22Rv1 (cell line): Measurements from ENCODE around the gene TJP3.
A peak's percentile ranks its signal among the peaks of the same experiment; 100 is the strongest.

Experiments used
- H3K27ac ChIP-seq: fragments of 450-650 bp; 2 replicates; pipeline ENCODE4 v1.5.1; 2017
- ZFX ChIP-seq: fragments of 450-650 bp; IDR thresholded peaks from 2 replicates; pipeline ENCODE4 v1.6.1; 2017; ENCODE audit warnings: antibody characterized with exemption, borderline replicate concordance
- TF ChIP-seq, protein P1 (sequence below): fragments of 450-650 bp; IDR thresholded peaks from 2 replicates; pipeline ENCODE4 v1.5.1; 2017; ENCODE audit warnings: mild to moderate bottlenecking

TJP3 gene, protein sequence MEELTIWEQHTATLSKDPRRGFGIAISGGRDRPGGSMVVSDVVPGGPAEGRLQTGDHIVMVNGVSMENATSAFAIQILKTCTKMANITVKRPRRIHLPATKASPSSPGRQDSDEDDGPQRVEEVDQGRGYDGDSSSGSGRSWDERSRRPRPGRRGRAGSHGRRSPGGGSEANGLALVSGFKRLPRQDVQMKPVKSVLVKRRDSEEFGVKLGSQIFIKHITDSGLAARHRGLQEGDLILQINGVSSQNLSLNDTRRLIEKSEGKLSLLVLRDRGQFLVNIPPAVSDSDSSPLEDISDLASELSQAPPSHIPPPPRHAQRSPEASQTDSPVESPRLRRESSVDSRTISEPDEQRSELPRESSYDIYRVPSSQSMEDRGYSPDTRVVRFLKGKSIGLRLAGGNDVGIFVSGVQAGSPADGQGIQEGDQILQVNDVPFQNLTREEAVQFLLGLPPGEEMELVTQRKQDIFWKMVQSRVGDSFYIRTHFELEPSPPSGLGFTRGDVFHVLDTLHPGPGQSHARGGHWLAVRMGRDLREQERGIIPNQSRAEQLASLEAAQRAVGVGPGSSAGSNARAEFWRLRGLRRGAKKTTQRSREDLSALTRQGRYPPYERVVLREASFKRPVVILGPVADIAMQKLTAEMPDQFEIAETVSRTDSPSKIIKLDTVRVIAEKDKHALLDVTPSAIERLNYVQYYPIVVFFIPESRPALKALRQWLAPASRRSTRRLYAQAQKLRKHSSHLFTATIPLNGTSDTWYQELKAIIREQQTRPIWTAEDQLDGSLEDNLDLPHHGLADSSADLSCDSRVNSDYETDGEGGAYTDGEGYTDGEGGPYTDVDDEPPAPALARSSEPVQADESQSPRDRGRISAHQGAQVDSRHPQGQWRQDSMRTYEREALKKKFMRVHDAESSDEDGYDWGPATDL

DNA sequence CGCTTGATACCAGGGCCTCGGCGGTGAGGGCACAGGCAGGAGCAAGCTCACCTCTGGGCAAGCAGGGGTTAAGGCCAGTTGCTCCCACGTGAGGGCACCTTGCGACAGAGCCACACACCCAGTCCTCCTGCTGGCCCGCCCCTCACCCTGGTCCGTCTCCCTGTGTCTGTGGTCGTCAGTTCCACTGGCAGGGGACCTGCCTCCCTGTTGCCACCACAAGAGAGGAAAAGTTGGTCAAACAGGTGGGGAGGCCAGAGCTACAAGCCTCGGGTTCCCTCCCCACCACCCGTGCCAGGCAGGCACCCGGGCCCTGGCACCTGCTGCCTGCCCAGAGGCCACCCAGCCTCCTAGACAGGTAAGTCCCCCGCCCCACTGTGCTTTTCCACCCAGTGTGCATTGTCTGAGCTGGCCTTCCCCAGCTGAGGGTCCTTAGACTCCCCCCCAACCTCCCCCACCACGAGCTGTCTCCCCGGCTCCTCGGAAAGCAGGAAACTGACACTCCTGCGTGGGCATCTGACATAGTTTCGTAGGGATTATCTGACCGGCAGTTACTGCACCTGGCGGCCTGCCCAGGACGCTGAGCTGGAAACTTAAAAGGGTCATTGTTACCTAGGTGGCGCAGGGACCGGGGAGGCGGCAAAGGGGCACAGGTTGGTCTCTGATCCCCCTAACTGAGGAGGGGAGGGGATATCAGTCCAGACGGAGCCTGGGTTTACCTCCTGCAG lies at the start of gene TJP3:
TSS of gene TJP3 (plus strand) at position 178 of the 725 bp plus-strand sequence. CDS start 20,049 bp downstream, outside the sequence.
- peak within 1 kb of the TSS; percentile 42 for H3K27ac ChIP-seq
- TF ChIP-seq ZFX: no peak
- TF ChIP-seq, protein P1, sequence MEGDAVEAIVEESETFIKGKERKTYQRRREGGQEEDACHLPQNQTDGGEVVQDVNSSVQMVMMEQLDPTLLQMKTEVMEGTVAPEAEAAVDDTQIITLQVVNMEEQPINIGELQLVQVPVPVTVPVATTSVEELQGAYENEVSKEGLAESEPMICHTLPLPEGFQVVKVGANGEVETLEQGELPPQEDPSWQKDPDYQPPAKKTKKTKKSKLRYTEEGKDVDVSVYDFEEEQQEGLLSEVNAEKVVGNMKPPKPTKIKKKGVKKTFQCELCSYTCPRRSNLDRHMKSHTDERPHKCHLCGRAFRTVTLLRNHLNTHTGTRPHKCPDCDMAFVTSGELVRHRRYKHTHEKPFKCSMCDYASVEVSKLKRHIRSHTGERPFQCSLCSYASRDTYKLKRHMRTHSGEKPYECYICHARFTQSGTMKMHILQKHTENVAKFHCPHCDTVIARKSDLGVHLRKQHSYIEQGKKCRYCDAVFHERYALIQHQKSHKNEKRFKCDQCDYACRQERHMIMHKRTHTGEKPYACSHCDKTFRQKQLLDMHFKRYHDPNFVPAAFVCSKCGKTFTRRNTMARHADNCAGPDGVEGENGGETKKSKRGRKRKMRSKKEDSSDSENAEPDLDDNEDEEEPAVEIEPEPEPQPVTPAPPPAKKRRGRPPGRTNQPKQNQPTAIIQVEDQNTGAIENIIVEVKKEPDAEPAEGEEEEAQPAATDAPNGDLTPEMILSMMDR: peak; percentile 21; the same call in 1 of the 2 replicates

DNA sequence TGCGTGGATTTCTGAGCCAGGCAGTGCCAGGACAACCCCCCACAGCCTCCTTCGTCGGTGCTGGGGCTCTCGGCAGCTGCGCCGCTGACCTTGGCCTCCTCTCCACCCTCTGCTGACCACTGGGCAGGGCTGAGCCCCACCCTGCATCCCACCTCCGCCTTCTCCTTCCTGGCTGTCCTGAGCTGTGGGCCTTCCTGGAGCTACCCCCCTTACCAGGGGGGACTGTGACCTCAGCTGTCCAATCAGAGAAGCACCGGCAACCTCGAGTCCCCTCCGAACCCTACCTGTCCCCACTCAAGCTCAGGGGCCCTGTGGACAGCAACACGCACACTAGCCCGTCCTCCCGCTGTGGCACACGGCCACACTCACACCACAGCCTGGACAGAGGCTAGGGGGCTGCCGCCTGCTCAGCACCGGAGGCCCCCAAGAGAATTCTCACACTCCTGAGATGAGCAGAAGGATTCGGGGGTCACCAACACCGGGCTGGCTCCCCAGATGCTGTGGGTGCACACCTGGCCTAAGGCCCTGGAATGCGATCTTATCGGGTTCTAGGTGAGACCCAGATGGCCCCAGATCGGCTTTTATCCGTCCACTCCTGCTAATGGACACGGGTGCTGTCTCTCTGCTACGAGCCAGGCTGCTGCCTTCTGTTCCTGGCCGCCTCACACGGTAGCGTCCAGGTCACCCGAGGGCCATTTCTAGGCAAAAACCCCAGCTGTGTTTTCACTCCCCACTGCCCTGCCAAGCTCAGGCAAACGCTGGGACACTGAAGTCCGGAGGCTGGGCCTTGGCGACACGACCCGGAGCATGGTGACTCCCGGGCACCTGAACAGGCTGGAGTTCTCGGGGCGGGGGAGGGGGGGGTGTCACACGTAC lies 49.1 kb upstream of the TJP3 start:
- no peak overlapping the region for H3K27ac ChIP-seq
- TF ChIP-seq ZFX: no peak
- TF ChIP-seq, protein P1: no peak

DNA sequence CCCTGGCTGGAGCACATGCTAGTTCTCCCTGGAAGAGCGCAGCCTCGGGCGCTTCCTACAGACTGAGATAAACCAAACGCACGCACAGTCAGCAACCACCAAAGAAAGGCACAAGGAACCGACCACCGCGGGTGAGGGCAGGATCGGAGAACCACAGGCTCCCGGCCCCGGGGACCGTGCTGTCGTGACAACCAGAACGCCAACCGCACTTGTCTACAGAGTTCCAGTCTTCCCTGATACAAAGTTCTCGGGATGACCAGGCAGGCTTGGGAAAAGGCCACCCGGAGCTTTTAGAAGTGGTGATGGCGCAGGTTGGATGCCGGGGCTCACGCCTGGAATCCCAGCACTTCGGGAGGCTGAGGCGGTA lies 48.5 kb upstream of the TJP3 start:
- H3K27ac ChIP-seq: no peak overlapping the region
- TF ChIP-seq, protein P1: no peak
- TF ChIP-seq ZFX: no peak

DNA sequence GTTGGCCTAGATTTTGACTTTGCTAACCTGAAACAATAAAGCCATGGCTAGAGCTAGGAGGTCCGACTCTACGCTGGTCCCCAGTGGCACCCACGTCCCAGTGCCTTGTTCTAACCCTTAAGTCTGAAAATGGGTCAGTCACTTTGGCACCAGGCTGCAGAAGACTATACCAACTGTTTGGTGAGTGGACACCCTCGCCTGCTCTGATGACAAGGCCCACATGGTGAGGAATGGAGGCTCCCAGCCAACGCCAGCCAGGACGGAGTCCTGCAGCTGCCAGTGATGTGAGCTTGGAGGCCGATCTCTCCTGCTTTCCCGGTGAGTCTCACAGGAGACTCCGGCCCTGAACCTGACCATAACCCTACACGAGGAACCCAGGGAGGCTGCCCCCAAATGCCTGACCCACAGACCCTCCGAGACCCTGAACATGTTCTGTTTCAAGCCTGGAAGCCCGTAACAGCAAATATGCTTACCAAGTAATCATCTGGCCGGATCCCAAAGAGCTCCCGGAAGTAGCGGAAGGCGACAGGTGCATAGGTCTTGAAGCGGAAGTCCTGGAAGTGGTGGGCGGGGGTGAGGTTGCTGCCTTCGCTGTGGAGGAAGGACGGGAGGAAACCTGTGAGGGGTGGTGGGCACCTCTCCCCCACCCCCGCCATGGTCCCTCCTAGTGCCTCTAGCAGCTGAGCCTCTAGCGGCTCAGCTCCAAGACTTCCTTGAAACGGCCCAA lies 47.5 kb upstream of the TJP3 start:
- no peak for TF ChIP-seq ZFX
- TF ChIP-seq, protein P1: no peak
- no peak overlapping the region for H3K27ac ChIP-seq

DNA sequence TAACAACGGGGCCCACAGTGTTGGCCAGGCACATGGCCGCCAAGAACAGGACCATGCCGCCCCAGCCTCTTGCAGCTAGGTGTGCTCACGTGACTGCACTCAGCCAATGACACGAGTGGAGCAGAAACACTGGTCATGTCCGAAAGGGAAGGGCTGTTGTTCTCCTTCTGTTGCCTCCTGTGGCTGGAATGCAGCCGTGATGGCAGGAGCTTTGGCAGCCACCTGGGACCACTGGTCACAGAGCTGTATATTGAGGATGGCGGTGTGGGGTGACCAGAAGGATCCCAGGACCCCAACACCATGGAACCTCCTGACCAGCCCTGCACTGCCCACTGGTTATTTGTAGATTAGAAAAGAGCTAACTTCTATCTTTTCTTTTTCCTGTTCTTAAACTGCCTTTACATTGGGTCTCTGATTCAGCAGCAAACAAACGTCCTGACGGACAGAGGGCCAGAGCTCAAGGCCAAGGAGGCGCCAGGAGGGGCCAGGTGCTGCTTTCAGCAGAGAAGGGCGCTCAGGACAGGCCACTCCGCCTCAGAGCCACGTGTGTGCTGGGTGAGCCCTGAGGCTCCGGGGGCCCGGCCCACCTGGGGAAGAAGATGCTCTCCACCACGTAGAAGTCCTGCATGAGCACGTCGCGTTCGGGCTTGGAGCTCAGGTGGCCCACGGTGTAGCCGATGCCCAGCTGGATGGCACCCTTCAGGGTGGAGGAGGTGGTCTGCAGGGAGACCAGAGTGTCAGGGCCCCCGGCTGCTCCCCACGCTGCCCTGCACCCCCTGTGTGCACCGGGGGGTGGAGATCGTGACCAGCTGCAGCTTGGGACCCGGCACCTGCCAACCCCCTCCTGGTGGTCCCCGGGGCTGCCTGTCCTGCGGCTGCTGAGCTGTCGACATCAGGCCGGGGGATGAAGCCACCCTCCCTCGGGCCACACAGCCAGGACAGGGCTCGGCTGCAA lies 46.6 kb upstream of the TJP3 start:
- no peak overlapping the region for H3K27ac ChIP-seq

More for the DNA sequence above, 46.6 kb upstream of the TJP3 start:
- no peak for TF ChIP-seq ZFX
- TF ChIP-seq, protein P1: no peak
